Liver (tissue), 9 donors: ENCODE data around the gene DCAKD. TPM values are rescaled to one million over a fixed set of nuclear protein-coding genes. Genes with fewer than 3 reads are reported as not detected.

Experiments used
- DNase-seq: peaks from one replicate; pipeline ENCODE4 v3.0.0-alpha.2; 2017; ENCODE audit warnings: low spot score
- H3K27ac ChIP-seq, 2 donors: one replicate each; pipeline ENCODE4 v1.7.0; 2013; ENCODE audit warnings: inconsistent platforms in 2 of 2, low read length in 2 of 2, control low read depth in 1 of 2, low read depth in 1 of 2, mild to moderate bottlenecking in 1 of 2
- H3K27me3 ChIP-seq, 4 donors: one replicate each; pipeline versions ENCODE4 v1.6.1 to v1.7.0; 2013; ENCODE audit warnings: low read length in 3 of 4, inconsistent platforms in 1 of 4, mild to moderate bottlenecking in 1 of 4, moderate library complexity in 1 of 4; ENCODE audit not compliant: control insufficient read depth in 4 of 4, insufficient read depth in 4 of 4
- H3K36me3 ChIP-seq, 4 donors: one replicate each; pipeline versions ENCODE4 v1.6.1 to v1.7.0; 2013; ENCODE audit warnings: low read length in 3 of 4, mild to moderate bottlenecking in 3 of 4, low read depth in 1 of 4, moderate library complexity in 1 of 4; ENCODE audit not compliant: control insufficient read depth in 4 of 4, insufficient read depth in 3 of 4
- H3K4me1 ChIP-seq, 4 donors: one replicate each; pipeline versions ENCODE4 v1.6.1 to v1.7.0; 2013; ENCODE audit warnings: low read length in 3 of 4, mild to moderate bottlenecking in 3 of 4, moderate library complexity in 1 of 4; ENCODE audit not compliant: control insufficient read depth in 4 of 4, insufficient read depth in 4 of 4
- H3K4me3 ChIP-seq, 3 donors: one replicate each; pipeline versions ENCODE4 v1.6.1 to v1.7.0; 2013; ENCODE audit warnings: low read length in 3 of 3, control low read depth in 1 of 3, low read depth in 1 of 3, mild to moderate bottlenecking in 1 of 3
- H3K9ac ChIP-seq, 2 donors: one replicate each; pipeline ENCODE4 v1.7.0; 2013; ENCODE audit warnings: low read length in 2 of 2, mild to moderate bottlenecking in 2 of 2, moderate library complexity in 2 of 2, control low read depth in 1 of 2, low read depth in 1 of 2
- H3K9me3 ChIP-seq, 4 donors: one replicate each; pipeline versions ENCODE4 v1.6.1 to v1.7.0; 2013; ENCODE audit warnings: low read length in 3 of 4; ENCODE audit not compliant: control insufficient read depth in 4 of 4
- CTCF ChIP-seq: fragments of 150-350 bp; IDR thresholded peaks from 2 replicates; pipeline ENCODE4 v1.5.1; 2017; ENCODE audit warnings: improper control_type of control experiment, low read depth, low read length; ENCODE audit not compliant: missing input control
- EGR1 ChIP-seq, 2 donors: IDR thresholded peaks; 2 replicates each; pipeline ENCODE4 v1.6.1; 2016 to 2018; ENCODE audit warnings: antibody characterized with exemption in 2 of 2, low read depth in 2 of 2
- FOXA1 ChIP-seq: IDR thresholded peaks from 2 replicates; pipeline ENCODE4 v1.6.1; 2016; ENCODE audit warnings: antibody characterized with exemption
- FOXA2 ChIP-seq: IDR thresholded peaks from 2 replicates; pipeline ENCODE4 v1.6.1; 2016; ENCODE audit warnings: antibody characterized with exemption
- GABPA ChIP-seq, 2 donors: IDR thresholded peaks in 1 of 2; conservative IDR thresholded peaks in 1 of 2; 2 replicates each; pipeline ENCODE4 v1.6.1; 2016; ENCODE audit warnings: antibody characterized with exemption in 2 of 2, mild to moderate bottlenecking in 1 of 2, moderate library complexity in 1 of 2
- HNF4A ChIP-seq, 2 donors: conservative IDR thresholded peaks; 2 replicates each; pipeline ENCODE4 v1.6.1; 2016; ENCODE audit warnings: antibody characterized with exemption in 2 of 2, mild to moderate bottlenecking in 2 of 2
- HNF4G ChIP-seq: IDR thresholded peaks from 2 replicates; pipeline ENCODE4 v1.6.1; 2016; ENCODE audit warnings: antibody characterized with exemption
- JUND ChIP-seq, 2 donors: IDR thresholded peaks; 2 replicates each; pipeline ENCODE4 v1.6.1; 2016; ENCODE audit warnings: antibody characterized with exemption in 2 of 2
- MAX ChIP-seq: IDR thresholded peaks from 2 replicates; pipeline ENCODE4 v1.6.1; 2016; ENCODE audit warnings: antibody characterized with exemption
- NR2F2 ChIP-seq: IDR thresholded peaks from 2 replicates; pipeline ENCODE4 v1.6.1; 2016; ENCODE audit warnings: antibody characterized with exemption
- RAD21 ChIP-seq, 2 donors: IDR thresholded peaks; 2 replicates each; pipeline ENCODE4 v1.6.1; 2016; ENCODE audit warnings: antibody characterized with exemption in 2 of 2, mild to moderate bottlenecking in 2 of 2
- RXRA ChIP-seq, 2 donors: IDR thresholded peaks; 2 replicates each; pipeline ENCODE4 v1.6.1; 2017 to 2018; ENCODE audit warnings: antibody characterized with exemption in 2 of 2, mild to moderate bottlenecking in 1 of 2
- SP1 ChIP-seq: IDR thresholded peaks from 2 replicates; pipeline ENCODE4 v1.6.1; 2018; ENCODE audit warnings: antibody characterized with exemption, mild to moderate bottlenecking
- TAF1 ChIP-seq: conservative IDR thresholded peaks from 2 replicates; pipeline ENCODE4 v1.6.1; 2016; ENCODE audit warnings: antibody characterized with exemption, mild to moderate bottlenecking
- YY1 ChIP-seq: IDR thresholded peaks from 2 replicates; pipeline ENCODE4 v1.6.1; 2016; ENCODE audit warnings: antibody characterized with exemption, mild to moderate bottlenecking
- ZBTB33 ChIP-seq: IDR thresholded peaks from 2 replicates; pipeline ENCODE4 v1.6.1; 2016; ENCODE audit warnings: antibody characterized with exemption
- WGBS: extraction: QIAGEN DNeasy Blood & Tissue Kit; methylation state at CpG from one replicate; pipeline ENCODE4 v1.1.7; 2013; 5-methylcytosine and 5-hydroxymethylcytosine counted together
- polyA plus RNA-seq, 2 donors: library from polyadenylated mRNA; stranded (reverse) in 1 of 2; unstranded in 1 of 2; fragments of 200-250 nt in 1 of 2; fragments of >200 nt in 1 of 2; fragmentation: Nextera tagmentation in 1 of 2; extraction: Ambion mirVana in 1 of 2; gene quantifications; one replicate each; pipeline versions ENCODE4 v1.2.1 to v1.2.3, GENCODE V29; 2013 to 2015
- total RNA-seq, 2 donors: library from RNA; depleted of rRNA; stranded (reverse); fragments of >200 nt; gene quantifications; one replicate each; pipeline ENCODE4 v1.2.3, GENCODE V29; 2014
- TF ChIP-seq, protein P1 (sequence below): IDR thresholded peaks from 2 replicates; pipeline ENCODE4 v1.6.1; 2016; ENCODE audit warnings: antibody characterized with exemption
- TF ChIP-seq, protein P2 (sequence below): IDR thresholded peaks from 2 replicates; pipeline ENCODE4 v1.6.1; 2016; ENCODE audit warnings: antibody characterized with exemption, mild to moderate bottlenecking
- donor health status: healthy.
- donor health status: healthy.
- donor health status: healthy.
- donor health status: healthy.
- donor health status: healthy.

Gene DCAKD
- total and polyA plus RNA-seq, 4 donors: 9.7 to 22.9 (median 14.6) TPM

GRCh38 chr17:45090711-45091110 is 39.3 kb upstream of the DCAKD start:
- 87% methylated on average over 3 of the region's 3 CpGs for WGBS
- TF ChIP-seq EGR1 (IDR thresholded peaks at IDR 0.05; ENCODE audit: low read depth in 2 of 2) (no peak), JUND (IDR thresholded peaks at IDR 0.05) (no peak), ZBTB33 (no peak), CTCF (no peak), HNF4G (no peak), HNF4A (conservative IDR thresholded peaks at IDR 0.05) (no peak), RXRA (IDR thresholded peaks at IDR 0.05) (no peak), YY1 (no peak), FOXA2 (no peak), RAD21 (IDR thresholded peaks at IDR 0.05) (no peak), FOXA1 (no peak), GABPA (IDR thresholded peaks at IDR 0.05 in 1 of 2, conservative IDR thresholded peaks at IDR 0.05 in 1 of 2) (no peak), SP1 (no peak), NR2F2 (no peak), TAF1 (no peak), MAX (no peak)
- TF ChIP-seq, protein P1, sequence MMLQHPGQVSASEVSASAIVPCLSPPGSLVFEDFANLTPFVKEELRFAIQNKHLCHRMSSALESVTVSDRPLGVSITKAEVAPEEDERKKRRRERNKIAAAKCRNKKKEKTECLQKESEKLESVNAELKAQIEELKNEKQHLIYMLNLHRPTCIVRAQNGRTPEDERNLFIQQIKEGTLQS: no peak
- TF ChIP-seq, protein P2, sequence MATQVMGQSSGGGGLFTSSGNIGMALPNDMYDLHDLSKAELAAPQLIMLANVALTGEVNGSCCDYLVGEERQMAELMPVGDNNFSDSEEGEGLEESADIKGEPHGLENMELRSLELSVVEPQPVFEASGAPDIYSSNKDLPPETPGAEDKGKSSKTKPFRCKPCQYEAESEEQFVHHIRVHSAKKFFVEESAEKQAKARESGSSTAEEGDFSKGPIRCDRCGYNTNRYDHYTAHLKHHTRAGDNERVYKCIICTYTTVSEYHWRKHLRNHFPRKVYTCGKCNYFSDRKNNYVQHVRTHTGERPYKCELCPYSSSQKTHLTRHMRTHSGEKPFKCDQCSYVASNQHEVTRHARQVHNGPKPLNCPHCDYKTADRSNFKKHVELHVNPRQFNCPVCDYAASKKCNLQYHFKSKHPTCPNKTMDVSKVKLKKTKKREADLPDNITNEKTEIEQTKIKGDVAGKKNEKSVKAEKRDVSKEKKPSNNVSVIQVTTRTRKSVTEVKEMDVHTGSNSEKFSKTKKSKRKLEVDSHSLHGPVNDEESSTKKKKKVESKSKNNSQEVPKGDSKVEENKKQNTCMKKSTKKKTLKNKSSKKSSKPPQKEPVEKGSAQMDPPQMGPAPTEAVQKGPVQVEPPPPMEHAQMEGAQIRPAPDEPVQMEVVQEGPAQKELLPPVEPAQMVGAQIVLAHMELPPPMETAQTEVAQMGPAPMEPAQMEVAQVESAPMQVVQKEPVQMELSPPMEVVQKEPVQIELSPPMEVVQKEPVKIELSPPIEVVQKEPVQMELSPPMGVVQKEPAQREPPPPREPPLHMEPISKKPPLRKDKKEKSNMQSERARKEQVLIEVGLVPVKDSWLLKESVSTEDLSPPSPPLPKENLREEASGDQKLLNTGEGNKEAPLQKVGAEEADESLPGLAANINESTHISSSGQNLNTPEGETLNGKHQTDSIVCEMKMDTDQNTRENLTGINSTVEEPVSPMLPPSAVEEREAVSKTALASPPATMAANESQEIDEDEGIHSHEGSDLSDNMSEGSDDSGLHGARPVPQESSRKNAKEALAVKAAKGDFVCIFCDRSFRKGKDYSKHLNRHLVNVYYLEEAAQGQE: no peak
- H3K4me1 ChIP-seq: peaks cover 23 to 60% (median 36%) of the 10 kb centered on the region in 4 donors
- peak overlapping the region; percentile 79 to 93 for H3K27ac ChIP-seq
- no peaks in the 10 kb centered on the region for H3K9me3 ChIP-seq
- H3K36me3 ChIP-seq: peaks cover 3 to 33% (median 18%) of the 10 kb centered on the region in 4 donors
- no peak overlapping the region for H3K9ac ChIP-seq
- no peak overlapping the region for H3K4me3 ChIP-seq
- no peaks in the 10 kb centered on the region for H3K27me3 ChIP-seq
- no peak for DNase-seq
